Activated T-helper 17 cell treated with anti-CD3 and anti-CD28 coated beads, Interleukin-2, amount 50 U/mL, for 72 hours (primary cell): ENCODE measurements around the gene ASAP2. TPM values are rescaled to one million over a fixed set of nuclear protein-coding genes. Genes with fewer than 3 reads are reported as not detected.

Source experiments
- ATAC-seq: fragments of 150-1000 bp; cut with Tn5 transposase; replicated peaks from 2 replicates; pipeline ENCODE4 v1.10.0; 2021; ENCODE audit warnings: mild to moderate bottlenecking, moderate library complexity
- H3K27ac Mint-ChIP-seq: one replicate; pipeline ENCODE4 v1.8.0; 2022; ENCODE audit warnings: mixed read lengths
- H3K27me3 Mint-ChIP-seq: one replicate; pipeline ENCODE4 v1.8.0; 2022; ENCODE audit warnings: mixed read lengths
- H3K36me3 Mint-ChIP-seq: one replicate; pipeline ENCODE4 v1.8.0; 2022; ENCODE audit warnings: low read depth, mild to moderate bottlenecking, mixed read lengths
- H3K4me1 Mint-ChIP-seq: one replicate; pipeline ENCODE4 v1.8.0; 2022; ENCODE audit warnings: mixed read lengths
- H3K4me3 Mint-ChIP-seq: one replicate; pipeline ENCODE4 v1.8.0; 2022; ENCODE audit warnings: mild to moderate bottlenecking, mixed read lengths
- H3K9me3 Mint-ChIP-seq: one replicate; pipeline ENCODE4 v1.8.0; 2022; ENCODE audit warnings: mixed read lengths
- total RNA-seq, 2 donors: library from RNA; stranded (reverse); gene quantifications; one replicate each; pipeline ENCODE4 v1.2.3, GENCODE V29; 2022

ASAP2 gene
- total RNA-seq, 2 donors from 2014 or later, result 0.17 to 0.19 TPM

GRCh38 chr2:9354318-9354717, 147.7 kb downstream of the ASAP2 start:
- Mint-ChIP-seq H3K27me3 (peaks cover 40% of the 10 kb centered on the region), H3K4me3 (no peak overlapping the region), H3K36me3 (no peaks in the 10 kb centered on the region), H3K9me3 (no peaks in the 10 kb centered on the region), H3K4me1 (no peaks in the 10 kb centered on the region), H3K27ac (no peak overlapping the region)
- no peak for ATAC-seq

- ATAC-seq, result no peak
- no peaks in the 10 kb centered on the region for H3K36me3 Mint-ChIP-seq
- peaks cover 42% of the 10 kb centered on the region for H3K27me3 Mint-ChIP-seq
Measured at GRCh38 chr2:9355270-9355669, 148.7 kb downstream of the ASAP2 start.

GRCh38 chr2:9355716-9356115, 149.1 kb downstream of the ASAP2 start:
- H3K36me3 Mint-ChIP-seq, result no peaks in the 10 kb centered on the region
- no peak overlapping the region for H3K4me3 Mint-ChIP-seq
- peaks cover 42% of the 10 kb centered on the region for H3K27me3 Mint-ChIP-seq
- H3K27ac Mint-ChIP-seq, result no peak overlapping the region
- no peaks in the 10 kb centered on the region for H3K9me3 Mint-ChIP-seq
- no peaks in the 10 kb centered on the region for H3K4me1 Mint-ChIP-seq
- ATAC-seq, result no peak

More at GRCh38 chr2:9355270-9355669, 148.7 kb downstream of the ASAP2 start:
- no peaks in the 10 kb centered on the region for H3K4me1 Mint-ChIP-seq
- no peak overlapping the region for H3K27ac Mint-ChIP-seq
- no peaks in the 10 kb centered on the region for H3K9me3 Mint-ChIP-seq
- no peak overlapping the region for H3K4me3 Mint-ChIP-seq

- Mint-ChIP-seq H3K27ac (no peak overlapping the region), H3K36me3 (no peaks in the 10 kb centered on the region), H3K4me3 (no peak overlapping the region), H3K27me3 (peaks cover 42% of the 10 kb centered on the region), H3K4me1 (no peaks in the 10 kb centered on the region), H3K9me3 (no peaks in the 10 kb centered on the region)
- ATAC-seq, result no peak
Measured at GRCh38 chr2:9356261-9356660, 149.6 kb downstream of the ASAP2 start.

- Mint-ChIP-seq H3K4me3 (no peak overlapping the region), H3K36me3 (no peaks in the 10 kb centered on the region), H3K9me3 (no peaks in the 10 kb centered on the region), H3K4me1 (no peaks in the 10 kb centered on the region), H3K27ac (no peak overlapping the region), H3K27me3 (peaks cover 38% of the 10 kb centered on the region)
- ATAC-seq, result no peak
Measured at GRCh38 chr2:9358846-9359245, 152.2 kb downstream of the ASAP2 start.

- Mint-ChIP-seq H3K9me3 (no peaks in the 10 kb centered on the region), H3K36me3 (no peaks in the 10 kb centered on the region), H3K27me3 (peaks cover 35% of the 10 kb centered on the region), H3K27ac (no peak overlapping the region), H3K4me1 (no peaks in the 10 kb centered on the region), H3K4me3 (no peak overlapping the region)
- ATAC-seq, result no peak
Measured at GRCh38 chr2:9359463-9359862, 152.9 kb downstream of the ASAP2 start.

- H3K4me3 Mint-ChIP-seq, result no peak overlapping the region
- peaks cover 32% of the 10 kb centered on the region for H3K27me3 Mint-ChIP-seq
Measured at GRCh38 chr2:9360110-9360509, 153.5 kb downstream of the ASAP2 start.

GRCh38 chr2:9360701-9361100, 154.1 kb downstream of the ASAP2 start:
- Mint-ChIP-seq H3K4me3 (no peak overlapping the region), H3K36me3 (no peaks in the 10 kb centered on the region), H3K9me3 (no peaks in the 10 kb centered on the region), H3K4me1 (no peaks in the 10 kb centered on the region), H3K27ac (no peak overlapping the region), H3K27me3 (peaks cover 30% of the 10 kb centered on the region)
- ATAC-seq, result no peak

More at GRCh38 chr2:9360110-9360509, 153.5 kb downstream of the ASAP2 start:
- Mint-ChIP-seq H3K9me3 (no peaks in the 10 kb centered on the region), H3K27ac (no peak overlapping the region), H3K4me1 (no peaks in the 10 kb centered on the region), H3K36me3 (no peaks in the 10 kb centered on the region)
- ATAC-seq, result no peak

GRCh38 chr2:9364373-9364772, 157.8 kb downstream of the ASAP2 start:
- ATAC-seq, result no peak
- Mint-ChIP-seq H3K36me3 (no peaks in the 10 kb centered on the region), H3K4me1 (no peaks in the 10 kb centered on the region), H3K27me3 (peaks cover 17% of the 10 kb centered on the region), H3K4me3 (no peak overlapping the region), H3K9me3 (no peaks in the 10 kb centered on the region), H3K27ac (peak overlapping the region; percentile 11)

GRCh38 chr2:9364791-9365497, 158.3 kb downstream of the ASAP2 start:
- no peaks in the 10 kb centered on the region for H3K36me3 Mint-ChIP-seq

GRCh38 chr2:9365498-9366019, 158.9 kb downstream of the ASAP2 start:
- Mint-ChIP-seq H3K27me3 (peaks cover 23% of the 10 kb centered on the region), H3K4me1 (no peaks in the 10 kb centered on the region), H3K4me3 (no peak overlapping the region), H3K36me3 (no peaks in the 10 kb centered on the region), H3K9me3 (no peaks in the 10 kb centered on the region), H3K27ac (no peak overlapping the region)
- no peak for ATAC-seq

More at GRCh38 chr2:9364791-9365497, 158.3 kb downstream of the ASAP2 start:
- H3K9me3 Mint-ChIP-seq, result no peaks in the 10 kb centered on the region
- peak overlapping the region; percentile 11 for H3K27ac Mint-ChIP-seq
- no peak overlapping the region for H3K4me3 Mint-ChIP-seq
- ATAC-seq, result no peak
- H3K27me3 Mint-ChIP-seq, result peaks cover 18% of the 10 kb centered on the region
- H3K4me1 Mint-ChIP-seq, result no peaks in the 10 kb centered on the region

GRCh38 chr2:9366026-9366425, 159.4 kb downstream of the ASAP2 start:
- Mint-ChIP-seq H3K9me3 (no peaks in the 10 kb centered on the region), H3K4me3 (no peak overlapping the region), H3K4me1 (peaks cover 2% of the 10 kb centered on the region), H3K27me3 (peaks cover 23% of the 10 kb centered on the region), H3K36me3 (no peaks in the 10 kb centered on the region), H3K27ac (no peak overlapping the region)
- ATAC-seq, result no peak

GRCh38 chr2:9370746-9371145, 164.1 kb downstream of the ASAP2 start:
- Mint-ChIP-seq H3K9me3 (no peaks in the 10 kb centered on the region), H3K4me3 (peak overlapping the region; percentile 10), H3K27me3 (peaks cover 23% of the 10 kb centered on the region), H3K36me3 (no peaks in the 10 kb centered on the region), H3K27ac (peak overlapping the region; percentile 61), H3K4me1 (peaks cover 6% of the 10 kb centered on the region)
- no peak for ATAC-seq

- no peaks in the 10 kb centered on the region for H3K9me3 Mint-ChIP-seq
- no peak for ATAC-seq
- no peak overlapping the region for H3K27ac Mint-ChIP-seq
- peaks cover 6% of the 10 kb centered on the region for H3K4me1 Mint-ChIP-seq
- H3K4me3 Mint-ChIP-seq, result no peak overlapping the region
- H3K27me3 Mint-ChIP-seq, result peaks cover 24% of the 10 kb centered on the region
- no peaks in the 10 kb centered on the region for H3K36me3 Mint-ChIP-seq
Measured at GRCh38 chr2:9373047-9373446, 166.4 kb downstream of the ASAP2 start.

GRCh38 chr2:9373476-9373875, 166.9 kb downstream of the ASAP2 start:
- Mint-ChIP-seq H3K4me1 (peaks cover 6% of the 10 kb centered on the region), H3K27me3 (peaks cover 24% of the 10 kb centered on the region), H3K4me3 (no peak overlapping the region), H3K36me3 (no peaks in the 10 kb centered on the region), H3K27ac (no peak overlapping the region), H3K9me3 (no peaks in the 10 kb centered on the region)
- no peak for ATAC-seq
